ENCODE results near the gene NR2C2.

NR2C2 gene

DNA sequence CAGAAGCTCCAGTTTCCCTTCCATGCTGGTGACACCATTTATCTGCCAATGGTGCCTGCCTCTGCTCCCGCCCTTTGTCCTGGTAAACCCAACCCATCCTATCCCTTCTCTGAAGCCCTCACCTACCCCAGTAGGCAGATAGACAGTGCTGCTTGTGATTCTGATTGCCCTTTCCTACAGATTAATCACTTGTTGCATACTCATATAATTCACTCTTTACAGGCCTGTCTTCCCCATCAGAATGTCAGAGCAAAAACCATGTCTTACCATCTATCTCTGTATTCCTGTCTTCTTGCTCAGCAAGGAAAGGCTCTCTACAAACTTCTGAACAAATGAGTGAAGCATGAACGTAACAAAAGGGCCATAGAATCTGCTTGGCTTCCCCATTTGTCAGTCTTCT is 69.8 kb downstream of the NR2C2 start:
- H3K27ac ChIP-seq (ENCODE audit: low read depth, low read length): no peak overlapping the region
- H3K36me3 ChIP-seq (ENCODE audit: insufficient read depth, low read length): peaks cover 23% of the 10 kb centered on the region
- H3K79me2 ChIP-seq (ENCODE audit: control insufficient read depth, insufficient read depth, low read length, unreplicated experiment): no peaks in the 10 kb centered on the region
- no peak overlapping the region for H2AFZ ChIP-seq (ENCODE audit: low read length, unreplicated experiment)
- H3K4me3 ChIP-seq (ENCODE audit: low read depth, low read length): no peak overlapping the region
- H3K4me1 ChIP-seq (ENCODE audit: control insufficient read depth, insufficient read depth, low read length, unreplicated experiment): peaks cover 11% of the 10 kb centered on the region
- no peaks in the 10 kb centered on the region for H3K27me3 ChIP-seq (ENCODE audit: insufficient read depth, low read length)

DNA sequence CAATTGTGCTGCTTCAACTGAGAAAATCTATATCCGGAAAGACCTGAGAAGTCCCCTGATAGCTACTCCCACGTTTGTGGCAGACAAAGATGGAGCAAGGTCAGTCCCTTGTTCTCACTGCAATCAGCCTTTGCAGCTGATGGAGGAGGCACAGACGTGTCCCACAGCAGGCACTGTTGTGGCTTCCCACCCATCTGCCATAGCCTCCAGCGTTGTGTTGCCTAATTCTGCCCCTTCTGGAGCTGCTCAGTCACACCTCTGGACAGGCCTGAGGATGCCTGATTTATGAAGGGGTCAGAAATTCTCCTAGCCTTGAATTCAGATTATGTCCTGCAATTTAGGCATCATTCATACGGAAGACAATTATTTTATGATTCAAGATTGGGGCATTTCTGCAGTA is 75.9 kb downstream of the NR2C2 start:
- no peak overlapping the region for H3K4me3 ChIP-seq (ENCODE audit: low read depth, low read length)
- no peak overlapping the region for H2AFZ ChIP-seq (ENCODE audit: low read length, unreplicated experiment)
- H3K27ac ChIP-seq (ENCODE audit: low read depth, low read length): no peak overlapping the region
- no peaks in the 10 kb centered on the region for H3K79me2 ChIP-seq (ENCODE audit: control insufficient read depth, insufficient read depth, low read length, unreplicated experiment)
- peaks cover 3% of the 10 kb centered on the region; the same call in 1 of the 2 replicates for H3K36me3 ChIP-seq (ENCODE audit: insufficient read depth, low read length)
- no peaks in the 10 kb centered on the region for H3K27me3 ChIP-seq (ENCODE audit: insufficient read depth, low read length)
- H3K4me1 ChIP-seq (ENCODE audit: control insufficient read depth, insufficient read depth, low read length, unreplicated experiment): no peaks in the 10 kb centered on the region

DNA sequence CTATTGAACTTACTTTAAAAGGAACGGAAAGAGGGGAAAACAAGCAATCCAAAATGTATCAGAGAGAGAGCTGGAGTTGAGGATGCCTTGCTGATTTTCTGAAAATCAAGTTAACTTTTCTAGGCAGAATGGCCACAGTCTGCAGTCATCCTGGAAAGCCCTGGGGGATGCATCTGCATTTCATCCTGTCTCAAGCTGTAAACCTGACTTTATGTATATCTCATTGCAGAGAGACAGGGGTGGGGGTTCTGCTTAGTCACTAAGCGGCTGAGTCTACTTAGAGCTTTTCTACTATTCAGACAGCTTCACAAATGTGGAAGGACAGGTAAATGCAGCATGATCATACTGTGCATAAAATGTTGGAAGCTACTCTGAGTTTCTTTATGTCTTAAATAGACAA is 76.3 kb downstream of the NR2C2 start:
- Histone ChIP-seq H3K27me3 (ENCODE audit: insufficient read depth, low read length) (no peaks in the 10 kb centered on the region), H3K36me3 (ENCODE audit: insufficient read depth, low read length) (peaks cover 6% of the 10 kb centered on the region; the same call in 1 of the 2 replicates), H3K27ac (ENCODE audit: low read depth, low read length) (no peak overlapping the region), H3K79me2 (ENCODE audit: control insufficient read depth, insufficient read depth, low read length, unreplicated experiment) (no peaks in the 10 kb centered on the region), H2AFZ (ENCODE audit: low read length, unreplicated experiment) (no peak overlapping the region), H3K4me3 (ENCODE audit: low read depth, low read length) (no peak overlapping the region), H3K4me1 (ENCODE audit: control insufficient read depth, insufficient read depth, low read length, unreplicated experiment) (no peaks in the 10 kb centered on the region)

DNA sequence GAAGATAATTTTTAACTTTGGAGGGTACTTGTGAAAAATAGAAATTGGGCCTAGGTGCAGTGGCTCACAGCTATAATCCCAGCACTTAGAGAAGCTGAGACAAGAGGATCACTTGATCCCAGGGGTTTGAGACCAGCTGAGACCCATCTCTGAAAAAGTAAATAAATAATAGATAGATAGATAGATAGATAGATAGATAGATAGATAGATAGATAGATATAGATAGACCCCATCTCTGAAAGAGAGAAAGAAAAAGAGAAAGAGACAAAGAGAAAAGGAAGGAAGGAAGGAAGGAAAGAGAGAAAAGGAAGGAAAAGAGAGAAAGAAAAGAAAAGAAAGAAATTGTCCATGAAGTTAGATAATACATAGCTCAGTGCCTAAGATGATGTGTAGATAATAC is 82.2 kb downstream of the NR2C2 start:
- no peaks in the 10 kb centered on the region for H3K4me1 ChIP-seq (ENCODE audit: control insufficient read depth, insufficient read depth, low read length, unreplicated experiment)
- no peaks in the 10 kb centered on the region for H3K27me3 ChIP-seq (ENCODE audit: insufficient read depth, low read length)
- no peak overlapping the region for H3K27ac ChIP-seq (ENCODE audit: low read depth, low read length)
- H3K79me2 ChIP-seq (ENCODE audit: control insufficient read depth, insufficient read depth, low read length, unreplicated experiment): no peaks in the 10 kb centered on the region
- peaks cover 12% of the 10 kb centered on the region for H3K36me3 ChIP-seq (ENCODE audit: insufficient read depth, low read length)
- no peak overlapping the region for H2AFZ ChIP-seq (ENCODE audit: low read length, unreplicated experiment)
- H3K4me3 ChIP-seq (ENCODE audit: low read depth, low read length): no peak overlapping the region

DNA sequence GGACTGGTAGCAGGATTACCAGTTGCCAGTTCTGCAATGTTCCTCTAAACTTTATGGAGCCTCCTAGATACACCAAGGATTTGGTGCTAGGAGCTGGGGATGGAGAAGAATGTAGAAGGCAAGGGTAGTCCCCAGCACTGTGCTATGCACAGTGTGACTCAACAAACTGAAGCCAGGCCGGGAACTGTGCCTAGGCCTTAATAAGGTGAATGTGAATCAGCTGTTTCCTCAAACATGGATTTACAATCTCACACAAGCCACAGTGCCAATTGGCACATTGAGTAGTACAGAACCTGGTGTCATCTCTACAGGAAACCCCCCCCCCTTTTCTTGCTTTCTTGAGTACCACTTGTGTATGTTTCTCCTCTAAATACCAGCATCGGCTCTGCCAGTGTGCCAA is 85.3 kb downstream of the NR2C2 start:
- Histone ChIP-seq H3K79me2 (ENCODE audit: control insufficient read depth, insufficient read depth, low read length, unreplicated experiment) (no peaks in the 10 kb centered on the region), H2AFZ (ENCODE audit: low read length, unreplicated experiment) (no peak overlapping the region), H3K4me3 (ENCODE audit: low read depth, low read length) (no peak overlapping the region), H3K4me1 (ENCODE audit: control insufficient read depth, insufficient read depth, low read length, unreplicated experiment) (no peaks in the 10 kb centered on the region), H3K27ac (ENCODE audit: low read depth, low read length) (no peak overlapping the region), H3K27me3 (ENCODE audit: insufficient read depth, low read length) (no peaks in the 10 kb centered on the region), H3K36me3 (ENCODE audit: insufficient read depth, low read length) (peaks cover 12% of the 10 kb centered on the region)

DNA sequence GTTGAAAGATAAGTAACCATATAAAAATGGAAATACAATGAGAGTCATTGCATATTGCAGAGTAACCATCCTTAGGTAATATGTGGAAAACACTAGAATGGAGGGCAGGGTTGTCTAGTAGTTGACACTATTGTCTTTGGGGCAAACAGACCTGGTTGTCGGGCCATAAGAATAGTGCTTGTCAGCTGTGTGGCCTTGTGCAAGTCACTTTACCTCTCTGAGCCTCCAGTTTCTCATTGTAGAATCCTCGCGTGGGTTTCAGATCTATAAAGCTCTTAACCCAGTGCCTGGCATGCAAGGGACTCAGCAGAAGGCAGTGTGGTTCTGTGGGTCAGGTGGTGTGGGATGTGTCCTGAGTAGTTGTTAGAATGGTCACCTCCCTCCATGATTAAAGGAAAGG is 85.7 kb downstream of the NR2C2 start:
- no peak overlapping the region for H2AFZ ChIP-seq (ENCODE audit: low read length, unreplicated experiment)
- H3K79me2 ChIP-seq (ENCODE audit: control insufficient read depth, insufficient read depth, low read length, unreplicated experiment): no peaks in the 10 kb centered on the region
- no peak overlapping the region for H3K27ac ChIP-seq (ENCODE audit: low read depth, low read length)
- H3K4me3 ChIP-seq (ENCODE audit: low read depth, low read length): no peak overlapping the region
- peaks cover 12% of the 10 kb centered on the region for H3K36me3 ChIP-seq (ENCODE audit: insufficient read depth, low read length)
- H3K27me3 ChIP-seq (ENCODE audit: insufficient read depth, low read length): no peaks in the 10 kb centered on the region
- H3K4me1 ChIP-seq (ENCODE audit: control insufficient read depth, insufficient read depth, low read length, unreplicated experiment): no peaks in the 10 kb centered on the region

DNA sequence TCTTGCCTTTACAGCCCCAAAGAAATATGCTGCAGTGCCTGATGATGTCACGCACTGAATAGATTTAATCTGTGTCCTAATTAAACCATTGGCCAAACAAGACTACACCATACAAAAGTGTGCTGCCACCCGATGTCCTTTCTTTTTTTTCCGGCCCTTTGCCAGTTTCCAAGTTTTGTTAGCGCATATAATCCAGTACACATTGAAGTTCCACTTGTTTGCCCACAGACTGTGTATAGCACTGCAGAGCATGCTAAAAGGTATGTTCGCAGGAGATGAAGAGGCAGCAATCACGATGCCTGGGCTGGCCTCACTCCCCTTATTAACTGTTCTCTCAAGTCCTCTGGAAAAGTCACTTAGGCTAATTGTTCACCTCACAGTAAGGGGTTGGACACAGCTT is 90.9 kb downstream of the NR2C2 start:
- H3K4me3 ChIP-seq (ENCODE audit: low read depth, low read length): no peak overlapping the region
- no peaks in the 10 kb centered on the region for H3K27me3 ChIP-seq (ENCODE audit: insufficient read depth, low read length)

DNA sequence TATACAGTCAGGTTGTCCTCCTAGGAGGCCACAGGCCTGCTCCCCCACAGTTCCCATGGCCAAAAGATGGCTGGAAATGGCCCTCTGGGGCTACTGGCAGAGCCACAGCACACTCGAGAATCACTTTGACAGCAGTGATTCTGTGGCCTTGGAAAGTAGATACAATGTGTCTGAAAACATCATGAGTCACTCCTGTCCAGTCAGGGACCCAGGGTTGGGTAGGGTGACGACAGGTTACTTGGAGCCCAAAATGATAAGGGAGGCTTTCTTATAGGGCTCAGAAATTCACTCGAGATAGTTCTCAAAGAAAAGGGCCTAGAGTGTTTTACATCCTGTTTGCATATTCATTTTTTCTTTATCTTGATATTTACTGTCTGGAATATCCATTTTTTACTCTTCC is 93.5 kb downstream of the NR2C2 start:
- Histone ChIP-seq H3K4me3 (ENCODE audit: low read depth, low read length) (no peak overlapping the region), H2AFZ (ENCODE audit: low read length, unreplicated experiment) (no peak overlapping the region), H3K27ac (ENCODE audit: low read depth, low read length) (no peak overlapping the region), H3K79me2 (ENCODE audit: control insufficient read depth, insufficient read depth, low read length, unreplicated experiment) (no peaks in the 10 kb centered on the region), H3K4me1 (ENCODE audit: control insufficient read depth, insufficient read depth, low read length, unreplicated experiment) (peaks cover 11% of the 10 kb centered on the region), H3K27me3 (ENCODE audit: insufficient read depth, low read length) (no peaks in the 10 kb centered on the region), H3K36me3 (ENCODE audit: insufficient read depth, low read length) (peaks cover 24% of the 10 kb centered on the region)

More for the DNA sequence above, 90.9 kb downstream of the NR2C2 start:
- no peak overlapping the region for H3K27ac ChIP-seq (ENCODE audit: low read depth, low read length)
- H2AFZ ChIP-seq (ENCODE audit: low read length, unreplicated experiment): no peak overlapping the region
- peaks cover 14% of the 10 kb centered on the region for H3K36me3 ChIP-seq (ENCODE audit: insufficient read depth, low read length)
- H3K4me1 ChIP-seq (ENCODE audit: control insufficient read depth, insufficient read depth, low read length, unreplicated experiment): peaks cover 11% of the 10 kb centered on the region
- no peaks in the 10 kb centered on the region for H3K79me2 ChIP-seq (ENCODE audit: control insufficient read depth, insufficient read depth, low read length, unreplicated experiment)

DNA sequence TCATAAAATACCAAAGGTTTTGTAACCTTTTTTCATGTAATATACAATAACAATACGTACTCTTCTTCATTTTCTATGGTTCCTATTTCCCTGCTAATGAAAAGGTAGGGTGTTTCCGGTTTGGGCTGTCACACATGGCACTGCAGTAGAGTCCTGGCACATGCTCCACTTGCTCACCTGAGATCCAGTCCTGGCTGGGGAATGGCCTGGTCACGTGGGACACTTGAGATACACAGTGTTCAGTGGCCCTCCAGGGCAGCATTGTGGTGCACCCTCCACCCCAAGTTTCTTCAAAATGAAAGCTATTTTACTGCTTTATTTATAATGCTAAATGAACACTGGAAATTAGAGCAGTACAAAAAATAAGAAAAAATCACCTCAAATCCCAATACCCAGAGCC is 94.6 kb downstream of the NR2C2 start:
- H3K27ac ChIP-seq (ENCODE audit: low read depth, low read length): no peak overlapping the region
- H3K36me3 ChIP-seq (ENCODE audit: insufficient read depth, low read length): peaks cover 34% of the 10 kb centered on the region

DNA sequence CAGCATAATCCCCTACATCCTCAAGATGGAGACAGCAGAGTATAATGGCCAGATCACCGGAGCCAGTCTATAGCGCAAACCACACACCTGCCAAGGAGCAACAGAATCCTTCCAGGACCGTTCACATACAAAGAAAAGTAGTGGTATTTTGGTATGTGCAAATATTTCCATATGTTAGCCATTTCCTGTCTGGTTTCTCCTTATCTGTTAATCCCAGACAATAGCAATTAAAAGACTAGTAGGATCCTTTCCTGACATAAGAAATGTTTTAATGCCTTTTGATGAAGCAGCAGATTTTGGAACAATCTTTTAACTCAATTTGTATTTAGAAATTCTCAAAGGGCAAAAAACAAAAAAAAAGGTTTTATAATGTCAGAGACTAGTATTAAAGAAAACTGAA is 95.6 kb downstream of the NR2C2 start:
- no peaks in the 10 kb centered on the region for H3K79me2 ChIP-seq (ENCODE audit: control insufficient read depth, insufficient read depth, low read length, unreplicated experiment)
- H3K4me3 ChIP-seq (ENCODE audit: low read depth, low read length): no peak overlapping the region
- H3K4me1 ChIP-seq (ENCODE audit: control insufficient read depth, insufficient read depth, low read length, unreplicated experiment): peaks cover 11% of the 10 kb centered on the region
- no peak overlapping the region for H3K27ac ChIP-seq (ENCODE audit: low read depth, low read length)
- no peaks in the 10 kb centered on the region for H3K27me3 ChIP-seq (ENCODE audit: insufficient read depth, low read length)
- no peak overlapping the region for H2AFZ ChIP-seq (ENCODE audit: low read length, unreplicated experiment)
- H3K36me3 ChIP-seq (ENCODE audit: insufficient read depth, low read length): peaks cover 41% of the 10 kb centered on the region

More for the DNA sequence above, 94.6 kb downstream of the NR2C2 start:
- no peaks in the 10 kb centered on the region for H3K27me3 ChIP-seq (ENCODE audit: insufficient read depth, low read length)
- no peak overlapping the region for H2AFZ ChIP-seq (ENCODE audit: low read length, unreplicated experiment)
- no peaks in the 10 kb centered on the region for H3K79me2 ChIP-seq (ENCODE audit: control insufficient read depth, insufficient read depth, low read length, unreplicated experiment)
- H3K4me1 ChIP-seq (ENCODE audit: control insufficient read depth, insufficient read depth, low read length, unreplicated experiment): peaks cover 11% of the 10 kb centered on the region
- H3K4me3 ChIP-seq (ENCODE audit: low read depth, low read length): no peak overlapping the region

DNA sequence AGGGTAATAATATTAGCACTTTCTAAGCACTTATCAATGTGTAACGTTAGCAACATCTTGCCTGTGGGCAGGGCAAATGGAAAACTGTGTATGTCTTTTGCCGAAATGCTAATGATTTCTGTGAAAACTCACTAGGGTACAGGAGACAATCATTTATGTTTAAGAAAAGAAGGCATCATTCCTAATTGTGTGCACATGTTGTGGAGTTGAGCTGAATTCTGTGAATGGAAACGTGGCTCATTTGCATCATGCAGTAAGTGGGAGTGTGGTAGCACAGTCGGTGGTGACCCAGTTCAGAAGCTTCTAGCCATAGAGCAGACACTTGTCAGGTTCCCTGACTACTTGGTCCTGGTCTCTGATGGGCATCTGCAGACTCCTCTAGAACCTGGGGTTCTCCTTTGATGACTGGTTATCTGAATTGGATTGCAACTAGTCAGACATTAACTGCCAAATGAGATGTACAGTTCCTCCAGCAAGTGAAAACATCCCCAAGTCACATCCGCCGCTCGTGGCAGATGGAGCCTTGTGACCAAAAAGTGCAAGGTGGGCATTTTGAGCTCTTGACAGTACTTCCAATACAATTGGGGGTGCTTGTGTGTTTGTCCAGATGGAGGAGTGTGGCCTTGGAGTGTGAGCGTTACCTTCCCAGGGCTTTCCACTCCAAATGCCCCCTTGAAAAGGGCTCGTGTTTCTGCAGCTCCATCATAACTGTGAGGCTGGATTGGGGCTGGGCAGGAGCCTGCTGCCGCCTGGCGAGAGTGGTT is 96.2 kb downstream of the NR2C2 start:
- no peak overlapping the region for H3K27ac ChIP-seq (ENCODE audit: low read depth, low read length)
- H3K79me2 ChIP-seq (ENCODE audit: control insufficient read depth, insufficient read depth, low read length, unreplicated experiment): no peaks in the 10 kb centered on the region
- no peak overlapping the region for H3K4me3 ChIP-seq (ENCODE audit: low read depth, low read length)
- peaks cover 41% of the 10 kb centered on the region for H3K36me3 ChIP-seq (ENCODE audit: insufficient read depth, low read length)
- peaks cover 11% of the 10 kb centered on the region for H3K4me1 ChIP-seq (ENCODE audit: control insufficient read depth, insufficient read depth, low read length, unreplicated experiment)
- H3K27me3 ChIP-seq (ENCODE audit: insufficient read depth, low read length): no peaks in the 10 kb centered on the region
- H2AFZ ChIP-seq (ENCODE audit: low read length, unreplicated experiment): no peak overlapping the region
